SU-DHL-6 (cell line): ENCODE measurements around the gene CASK.

Source experiments
- H2AFZ ChIP-seq: fragments of 200-600 bp; sonication (generic); 2 replicates; pipeline ENCODE4 v1.6.1; 2014; ENCODE audit warnings: low read depth, mild to moderate bottlenecking, moderate library complexity, mixed read lengths, antibody characterized with exemption, low read length; ENCODE audit not compliant: severe bottlenecking
- H3F3A ChIP-seq: fragments of 200-600 bp; shearing (Covaris generic); 2 replicates; pipeline ENCODE4 v1.6.0; 2016; ENCODE audit warnings: antibody characterized with exemption, mild to moderate bottlenecking; ENCODE audit not compliant: insufficient read depth
- H3K27ac ChIP-seq: fragments of 200-600 bp; sonication (generic); 2 replicates; pipeline ENCODE4 v1.5.1; 2016; ENCODE audit warnings: low read depth, mild to moderate bottlenecking, low read length, moderate library complexity, mixed read lengths
- H3K27me3 ChIP-seq: fragments of 200-600 bp; sonication (generic), shearing (Covaris generic); 2 replicates; pipeline ENCODE4 v1.6.0; 2014; ENCODE audit warnings: mild to moderate bottlenecking, low read length
- H3K36me3 ChIP-seq: fragments of 200-600 bp; sonication (generic); 2 replicates; pipeline ENCODE4 v1.6.1; 2014; ENCODE audit warnings: mild to moderate bottlenecking, low read length, mixed read lengths
- H3K4me2 ChIP-seq: fragments of 300-600, 200-600 bp; shearing (Covaris generic), sonication (generic); 2 replicates; pipeline ENCODE4 v1.6.0; 2014; ENCODE audit warnings: low read length, low read depth, mild to moderate bottlenecking; ENCODE audit not compliant: poor library complexity, severe bottlenecking
- H3K4me3 ChIP-seq: fragments of 200-600 bp; sonication (generic); 2 replicates; pipeline ENCODE4 v1.5.1; 2014; ENCODE audit warnings: antibody characterized with exemption, low read length, mild to moderate bottlenecking, mixed read lengths; ENCODE audit not compliant: insufficient read depth, poor library complexity, severe bottlenecking
- H3K79me2 ChIP-seq: fragments of 200-600 bp; sonication (generic); 2 replicates; pipeline ENCODE4 v1.6.1; 2014; ENCODE audit warnings: mild to moderate bottlenecking, low read length, moderate library complexity; ENCODE audit not compliant: insufficient read depth
- H3K9ac ChIP-seq: fragments of 200-600 bp; sonication (generic); 2 replicates; pipeline ENCODE4 v1.7.0; 2014; ENCODE audit warnings: mild to moderate bottlenecking, low read length
- H3K9me2 ChIP-seq: fragments of 200-600 bp; sonication (generic); replicated peaks from 2 replicates; pipeline ENCODE4 v1.6.1; 2014; ENCODE audit warnings: low read length; ENCODE audit not compliant: insufficient read depth
- H3K9me3 ChIP-seq: fragments of 200-600 bp; sonication (generic); 2 replicates; pipeline ENCODE4 v1.6.1; 2014; ENCODE audit warnings: low read length, mixed read lengths; ENCODE audit not compliant: insufficient read depth
- H4K20me1 ChIP-seq: fragments of 200-600 bp; sonication (generic); 2 replicates; pipeline ENCODE4 v1.6.1; 2014; ENCODE audit warnings: low read depth, mild to moderate bottlenecking, antibody characterized with exemption, low read length, moderate library complexity, mixed read lengths
- EZH2phosphoT487 ChIP-seq: fragments of 200-600 bp; sonication (generic), shearing (Covaris generic); conservative IDR thresholded peaks from 2 replicates; pipeline ENCODE4 v1.6.1; 2018; ENCODE audit warnings: mild to moderate bottlenecking, antibody characterized with exemption, low read length, moderate library complexity, mixed read lengths
- TF ChIP-seq, protein P1 (sequence below): fragments of 200-600 bp; sonication (generic); IDR thresholded peaks from one replicate; pipeline ENCODE4 v1.5.1; 2017; ENCODE audit warnings: antibody characterized with exemption, mild to moderate bottlenecking, low read length, moderate library complexity; ENCODE audit not compliant: insufficient read depth, poor library complexity, severe bottlenecking

The CASK gene

DNA sequence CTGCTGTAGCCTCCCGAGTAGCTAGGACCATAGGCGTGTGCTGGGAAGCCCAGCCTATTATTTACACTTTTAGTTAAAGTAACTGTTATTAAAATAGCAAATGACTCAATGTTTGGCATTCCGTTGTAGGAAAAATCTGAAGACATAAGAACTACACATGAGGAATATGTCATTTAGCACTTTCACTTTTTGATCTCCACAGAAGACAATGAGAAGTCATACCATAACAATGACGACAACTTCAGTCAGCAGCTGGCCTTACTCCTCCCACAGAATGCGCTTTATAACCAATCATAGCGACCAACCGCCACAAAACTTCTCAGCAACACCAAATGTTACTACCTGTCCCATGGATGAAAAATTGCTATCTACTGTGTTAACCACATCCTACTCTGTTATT is 227.9 kb downstream of the CASK start:
- Histone ChIP-seq H3K36me3 (no peaks in the 10 kb centered on the region), H3K9ac (no peak overlapping the region), H2AFZ (no peak overlapping the region), H3K9me2 (no peaks in the 10 kb centered on the region), H4K20me1 (no peaks in the 10 kb centered on the region), H3K27ac (no peak overlapping the region), H3K4me2 (no peak overlapping the region), H3K79me2 (no peaks in the 10 kb centered on the region), H3K4me3 (no peak overlapping the region), H3K27me3 (no peaks in the 10 kb centered on the region), H3F3A (no peaks in the 10 kb centered on the region), H3K9me3 (no peaks in the 10 kb centered on the region)
- no peak for TF ChIP-seq EZH2phosphoT487
- TF ChIP-seq, protein P1, sequence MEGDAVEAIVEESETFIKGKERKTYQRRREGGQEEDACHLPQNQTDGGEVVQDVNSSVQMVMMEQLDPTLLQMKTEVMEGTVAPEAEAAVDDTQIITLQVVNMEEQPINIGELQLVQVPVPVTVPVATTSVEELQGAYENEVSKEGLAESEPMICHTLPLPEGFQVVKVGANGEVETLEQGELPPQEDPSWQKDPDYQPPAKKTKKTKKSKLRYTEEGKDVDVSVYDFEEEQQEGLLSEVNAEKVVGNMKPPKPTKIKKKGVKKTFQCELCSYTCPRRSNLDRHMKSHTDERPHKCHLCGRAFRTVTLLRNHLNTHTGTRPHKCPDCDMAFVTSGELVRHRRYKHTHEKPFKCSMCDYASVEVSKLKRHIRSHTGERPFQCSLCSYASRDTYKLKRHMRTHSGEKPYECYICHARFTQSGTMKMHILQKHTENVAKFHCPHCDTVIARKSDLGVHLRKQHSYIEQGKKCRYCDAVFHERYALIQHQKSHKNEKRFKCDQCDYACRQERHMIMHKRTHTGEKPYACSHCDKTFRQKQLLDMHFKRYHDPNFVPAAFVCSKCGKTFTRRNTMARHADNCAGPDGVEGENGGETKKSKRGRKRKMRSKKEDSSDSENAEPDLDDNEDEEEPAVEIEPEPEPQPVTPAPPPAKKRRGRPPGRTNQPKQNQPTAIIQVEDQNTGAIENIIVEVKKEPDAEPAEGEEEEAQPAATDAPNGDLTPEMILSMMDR: no peak

- TF ChIP-seq, protein P1: no peak
- Histone ChIP-seq H3F3A (0 out of 2 replicates have a peak, but pooled peaks cover 5% of the 10 kb centered on the region), H3K4me2 (no peak overlapping the region), H3K9me2 (no peaks in the 10 kb centered on the region), H3K27ac (no peak overlapping the region), H3K79me2 (no peaks in the 10 kb centered on the region), H3K9me3 (no peaks in the 10 kb centered on the region), H3K9ac (no peak overlapping the region), H3K4me3 (no peak overlapping the region), H2AFZ (no peak overlapping the region), H3K36me3 (no peaks in the 10 kb centered on the region), H3K27me3 (no peaks in the 10 kb centered on the region), H4K20me1 (no peaks in the 10 kb centered on the region)
Measured at GRCh38 chrX:41693024-41693423, 230.3 kb downstream of the CASK start.

DNA sequence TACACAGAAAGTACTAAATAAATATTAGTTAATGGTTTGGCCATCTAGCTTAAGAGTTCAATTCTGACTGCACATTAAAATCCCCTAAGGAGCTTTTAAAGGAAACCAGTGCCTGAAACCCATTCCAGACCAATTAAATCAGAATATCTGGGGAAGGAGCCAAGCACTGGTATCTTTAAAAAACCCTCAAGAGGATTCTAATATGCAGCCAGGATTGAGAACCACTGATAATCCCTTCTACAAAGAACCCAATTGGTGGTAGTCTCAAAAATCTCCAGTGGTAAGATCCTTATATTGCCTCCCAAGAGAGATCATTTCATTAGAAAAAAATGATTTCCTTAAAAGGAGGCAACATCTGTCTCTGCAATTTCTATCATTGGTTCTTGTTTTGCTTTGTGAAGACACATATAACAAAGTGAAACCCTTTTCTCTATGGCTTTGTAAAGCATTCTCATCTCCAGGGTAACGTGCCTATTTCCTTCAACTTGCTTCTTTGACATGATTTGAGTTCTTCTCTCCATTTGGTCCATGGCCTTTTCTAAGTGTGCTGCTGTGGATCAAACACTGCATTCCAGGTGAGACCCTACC is 231.1 kb downstream of the CASK start:
- no peaks in the 10 kb centered on the region for H3K9me2 ChIP-seq
- no peak overlapping the region for H3K4me3 ChIP-seq
- H3K9me3 ChIP-seq: no peaks in the 10 kb centered on the region
- no peak for TF ChIP-seq EZH2phosphoT487
- TF ChIP-seq, protein P1: no peak
- H3K27ac ChIP-seq: no peak overlapping the region
- H3K9ac ChIP-seq: no peak overlapping the region
- H3K36me3 ChIP-seq: no peaks in the 10 kb centered on the region
- no peaks in the 10 kb centered on the region for H4K20me1 ChIP-seq
- H3K27me3 ChIP-seq: no peaks in the 10 kb centered on the region
- H2AFZ ChIP-seq: no peak overlapping the region
- H3F3A ChIP-seq: 0 out of 2 replicates have a peak, but pooled peaks cover 5% of the 10 kb centered on the region
- H3K4me2 ChIP-seq: no peak overlapping the region
- H3K79me2 ChIP-seq: no peaks in the 10 kb centered on the region
